HG02852 (cell line): Measurements from ENCODE around the gene KRTAP9-6.
"Not testable (repeated sequence)": the region's sequence is repeated elsewhere in the genome, so short reads cannot be mapped to it uniquely, and the experiment has no call there.

Experiments
- ATAC-seq: cut with Tn5 transposase; IDR thresholded peaks from one replicate; pipeline ENCODE4 v1.9.1; 2021; ENCODE audit warnings: mild to moderate bottlenecking, moderate library complexity; ENCODE audit not compliant: unreplicated experiment

KRTAP9-6 gene

DNA sequence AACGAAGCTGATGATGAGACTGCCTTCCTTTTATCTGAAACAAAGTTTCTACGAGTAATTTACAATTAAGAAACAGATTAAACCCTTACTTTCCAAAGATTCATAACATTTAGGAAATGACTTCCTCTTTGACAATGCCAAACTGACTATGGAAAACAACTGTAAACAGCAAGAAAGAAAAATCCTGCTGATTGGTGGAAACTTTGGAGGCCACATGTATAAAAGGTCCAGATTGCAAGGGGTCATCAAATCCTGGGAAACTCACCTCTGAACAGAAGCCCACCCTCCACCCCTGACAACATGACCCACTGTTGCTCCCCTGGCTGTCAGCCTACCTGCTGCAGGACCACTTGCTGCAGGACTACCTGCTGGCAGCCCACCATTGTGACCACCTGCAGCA lies at the start of gene KRTAP9-6:
Gene KRTAP9-6, plus strand, starts transcription at position 301 of the 400 bp plus-strand sequence. Its CDS starts 0 bp downstream, at position 301.
- ATAC-seq, result no peak

- ATAC-seq, result no peak
These were observed 49.5 kb upstream of the KRTAP9-6 start for GRCh38 chr17:41215681-41216080.

DNA sequence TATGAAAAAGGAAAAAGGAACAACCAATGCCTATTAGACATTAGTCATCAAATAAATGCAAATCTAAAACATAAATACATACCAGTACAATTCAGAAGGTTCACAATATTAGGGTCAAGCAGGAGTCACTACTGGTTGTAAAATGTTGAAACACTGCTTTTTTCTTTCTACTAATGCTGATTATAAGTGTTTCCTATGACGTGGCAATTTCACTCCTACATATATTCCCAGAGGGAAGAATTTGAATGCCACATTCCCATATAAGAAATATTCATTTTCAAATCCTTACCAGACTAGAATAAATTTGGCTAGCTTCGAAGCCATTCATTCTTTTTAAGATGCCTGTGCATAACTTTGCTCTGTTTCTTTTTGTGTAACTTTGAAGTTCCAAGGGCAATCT lies 41.4 kb upstream of the KRTAP9-6 start:
- no peak for ATAC-seq

DNA sequence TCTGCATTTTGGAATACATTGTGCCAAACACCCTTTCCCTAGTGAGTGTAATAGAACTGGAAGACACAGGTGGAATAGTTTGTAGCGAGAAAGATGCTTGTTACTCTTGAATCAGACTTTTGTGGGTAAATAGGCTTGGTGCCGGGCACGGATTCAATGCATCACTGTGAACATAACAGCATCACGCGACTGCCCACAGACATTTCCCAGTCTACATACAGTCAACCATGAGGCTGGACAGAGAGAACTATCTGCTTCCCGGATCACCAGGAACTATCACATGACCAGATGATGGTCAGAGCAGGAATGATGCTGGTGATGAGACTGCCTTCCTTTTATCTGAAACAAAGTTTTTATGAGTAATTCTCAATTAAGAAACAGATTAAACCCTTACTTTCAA lies 39.1 kb upstream of the KRTAP9-6 start:
- ATAC-seq, result no peak

GRCh38 chr17:41226598-41227095 lies 38.5 kb upstream of the KRTAP9-6 start, which contains the start of gene KRTAP9-2:
Gene KRTAP9-2, plus strand, starts transcription at chr17:41226648. Its CDS starts 7 bp downstream, at chr17:41226655.
- not testable (repeated sequence) for ATAC-seq

DNA sequence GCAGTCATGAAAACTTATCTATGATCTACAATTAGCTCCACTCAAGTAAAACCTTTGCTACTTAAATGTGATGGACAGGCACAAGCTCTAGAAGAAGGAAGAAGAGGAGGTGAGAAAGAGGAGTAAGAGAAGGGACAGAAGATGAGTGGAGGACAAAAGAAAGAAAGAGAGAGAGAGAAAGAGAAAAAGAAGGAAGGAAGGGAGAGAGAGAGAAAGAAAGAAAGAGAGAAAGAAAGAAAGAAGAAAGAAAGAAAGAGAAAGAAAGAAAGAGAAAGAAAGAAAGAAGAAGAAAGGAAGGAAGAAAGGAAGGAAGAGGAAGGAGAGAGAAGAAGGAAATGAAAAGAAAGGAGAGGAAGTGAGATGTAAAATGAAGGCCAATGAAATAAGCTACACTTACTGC lies 35.1 kb upstream of the KRTAP9-6 start:
- no peak for ATAC-seq

DNA sequence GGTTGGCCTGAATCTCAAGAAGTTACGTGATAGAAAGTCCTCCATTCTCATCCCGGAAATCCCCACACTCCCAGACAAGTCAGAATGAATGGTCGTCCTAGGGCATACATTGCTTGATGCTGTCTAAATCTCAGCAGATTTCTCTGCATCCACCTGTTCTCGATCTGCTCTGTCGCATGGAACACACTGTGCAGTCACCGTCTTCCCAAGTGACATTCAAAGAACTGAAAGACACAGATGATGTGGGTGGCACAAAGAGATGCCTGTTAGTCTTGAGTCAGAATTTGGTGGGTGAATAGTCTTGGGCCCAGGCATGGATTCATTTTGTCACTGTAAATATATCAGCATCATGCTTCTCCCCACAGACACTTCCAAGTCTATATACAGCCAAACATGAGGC lies 33.4 kb upstream of the KRTAP9-6 start:
- ATAC-seq, result no peak

DNA sequence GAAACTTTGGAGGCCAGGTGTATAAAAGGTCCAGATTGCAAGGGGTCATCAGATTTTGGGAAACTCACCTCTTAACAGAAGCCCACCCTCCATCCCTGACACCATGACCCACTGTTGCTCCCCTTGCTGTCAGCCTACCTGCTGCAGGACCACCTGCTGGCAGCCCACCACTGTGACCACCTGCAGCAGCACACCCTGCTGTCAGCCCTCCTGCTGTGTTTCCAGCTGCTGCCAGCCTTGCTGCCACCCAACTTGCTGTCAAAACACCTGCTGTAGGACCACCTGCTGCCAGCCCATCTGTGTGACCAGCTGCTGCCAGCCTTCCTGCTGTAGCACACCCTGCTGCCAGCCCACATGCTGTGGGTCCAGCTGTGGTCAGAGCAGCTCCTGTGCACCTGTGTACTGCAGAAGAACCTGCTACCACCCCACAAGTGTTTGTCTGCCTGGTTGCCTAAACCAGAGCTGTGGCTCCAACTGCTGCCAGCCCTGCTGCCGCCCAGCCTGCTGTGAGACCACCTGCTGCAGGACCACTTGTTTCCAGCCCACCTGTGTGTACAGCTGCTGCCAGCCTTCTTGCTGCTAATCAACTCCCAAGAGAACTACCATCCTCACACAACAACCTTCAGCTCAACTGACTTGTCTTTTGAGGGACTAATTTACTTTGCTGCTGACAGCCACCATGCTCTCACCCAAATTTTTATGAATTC lies 32.6 kb upstream of the KRTAP9-6 start, which contains the start of gene KRTAP9-3:
Gene KRTAP9-3, plus strand, starts transcription at position 51 of the 707 bp plus-strand sequence. Its CDS starts 53 bp downstream, at position 104.
- not testable (repeated sequence) for ATAC-seq

DNA sequence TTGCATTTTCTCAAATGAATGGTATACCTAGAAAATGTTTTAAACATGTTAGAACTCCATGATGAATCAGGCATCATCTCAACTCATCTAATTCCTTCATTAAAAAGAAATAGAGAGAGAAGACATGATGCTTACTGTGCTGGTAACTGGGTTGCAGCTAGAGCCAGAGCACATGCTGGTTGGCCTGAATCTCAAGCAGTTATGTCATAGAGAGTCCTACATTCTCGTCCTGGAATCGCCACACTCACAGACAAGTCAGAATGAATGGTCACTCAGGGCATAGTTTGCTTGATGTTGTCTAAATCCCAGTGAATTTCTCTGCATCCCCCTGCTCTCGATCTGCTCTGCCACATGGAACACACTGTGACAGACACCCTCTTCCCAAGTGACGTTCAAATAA lies 28.1 kb upstream of the KRTAP9-6 start:
- not testable (repeated sequence) for ATAC-seq

DNA sequence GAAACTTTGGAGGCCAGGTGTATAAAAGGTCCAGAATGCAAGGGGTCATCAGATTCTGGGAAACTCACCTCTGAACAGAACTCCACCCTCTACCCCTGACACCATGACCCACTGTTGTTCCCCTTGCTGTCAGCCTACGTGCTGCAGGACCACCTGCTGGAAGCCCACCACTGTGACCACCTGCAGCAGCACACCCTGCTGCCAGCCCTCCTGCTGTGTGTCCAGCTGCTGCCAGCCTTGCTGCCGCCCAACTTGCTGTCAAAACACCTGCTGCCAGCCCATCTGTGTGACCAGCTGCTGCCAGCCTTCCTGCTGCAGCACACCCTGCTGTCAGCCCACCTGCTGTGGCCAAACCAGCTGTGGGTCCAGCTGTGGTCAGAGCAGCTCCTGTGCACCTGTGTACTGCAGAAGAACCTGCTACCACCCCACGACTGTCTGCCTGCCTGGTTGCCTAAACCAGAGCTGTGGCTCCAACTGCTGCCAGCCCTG lies 27.2 kb upstream of the KRTAP9-6 start, which contains the start of gene KRTAP9-8:
Gene KRTAP9-8, plus strand, starts transcription at position 51 of the 489 bp plus-strand sequence. Its CDS starts 53 bp downstream, at position 104.
- not testable (repeated sequence) for ATAC-seq

DNA sequence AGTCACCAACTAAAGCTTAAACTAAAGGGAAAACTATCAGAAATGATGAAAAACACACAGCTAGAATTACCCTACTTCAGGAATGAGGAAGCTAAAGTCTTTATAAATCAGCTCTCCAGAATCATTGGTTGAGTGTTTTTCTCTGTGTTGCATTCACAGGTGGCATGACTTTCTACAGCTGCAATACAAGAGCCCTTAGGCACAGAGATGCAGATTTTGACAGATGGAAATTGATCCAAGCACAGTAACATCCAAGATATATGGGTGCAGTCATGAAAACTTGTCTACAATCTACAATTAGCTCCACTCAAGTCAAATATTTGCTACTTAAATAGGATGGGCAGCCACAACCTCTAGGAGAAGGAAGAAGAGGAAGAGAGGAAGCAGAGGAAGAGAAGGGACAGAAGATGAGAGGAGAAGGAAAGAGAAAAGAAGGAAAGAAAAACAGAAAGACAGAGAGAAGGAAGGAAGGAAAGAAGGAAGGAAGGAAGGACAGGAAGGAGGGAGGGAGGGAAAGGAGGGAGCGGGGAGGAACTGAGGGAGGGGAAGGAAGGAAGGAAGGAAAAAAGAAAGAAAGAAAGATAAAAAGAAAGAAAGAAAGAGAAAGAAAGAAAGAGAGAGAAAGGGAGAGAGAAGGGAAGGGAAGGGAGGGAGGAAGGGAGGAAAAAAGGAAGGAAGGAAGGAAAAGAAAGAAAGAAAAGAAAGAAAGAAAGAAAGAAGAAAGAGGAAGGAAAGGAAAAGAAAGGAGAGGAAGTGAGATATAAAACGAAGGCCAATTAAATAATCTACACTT lies 18.0 kb upstream of the KRTAP9-6 start:
- not testable (repeated sequence) for ATAC-seq

- not testable (repeated sequence) for ATAC-seq
These were observed 15.4 kb upstream of the KRTAP9-6 start, which contains the start of gene KRTAP9-4 for GRCh38 chr17:41249637-41250240. Gene KRTAP9-4, plus strand, starts transcription at chr17:41249687. Its CDS starts 34 bp downstream, at chr17:41249721.

DNA sequence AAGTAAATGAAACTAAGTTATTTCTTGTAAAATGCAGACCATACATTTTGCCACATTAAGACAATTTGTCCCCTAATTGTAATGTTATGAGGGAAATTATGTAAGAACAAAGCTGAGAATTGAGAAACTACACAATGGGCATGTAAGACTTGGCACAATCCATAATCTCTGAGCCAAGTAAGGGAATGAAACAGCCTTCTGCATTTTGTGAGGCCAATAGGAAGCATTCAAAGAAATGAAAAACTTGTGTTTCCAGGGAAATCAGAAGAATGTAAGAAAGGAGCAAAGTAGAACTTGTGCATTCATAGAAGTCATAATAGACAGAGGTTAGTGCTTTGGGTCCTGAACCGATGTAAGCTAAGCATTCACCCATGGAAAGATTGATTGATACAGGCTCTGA lies 13.9 kb upstream of the KRTAP9-6 start:
- ATAC-seq, result no peak

DNA sequence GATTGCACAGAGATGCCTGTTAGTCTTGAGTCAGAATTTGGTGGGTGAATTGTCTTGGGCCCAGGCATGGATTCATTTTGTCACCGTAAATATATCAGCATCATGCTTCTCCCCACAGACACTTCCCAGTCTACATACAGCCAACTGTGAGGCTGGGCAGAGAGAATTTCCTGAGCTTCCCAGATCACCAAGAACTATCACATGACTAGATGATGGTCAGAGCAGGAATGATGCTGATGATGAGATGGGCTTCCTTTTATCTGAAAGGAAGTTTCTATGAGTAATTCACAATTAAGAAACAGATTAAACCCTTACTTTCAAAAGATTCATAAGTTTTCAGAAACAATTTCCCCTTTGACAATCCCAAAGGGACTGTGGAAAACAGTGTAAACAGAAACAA lies 10.3 kb upstream of the KRTAP9-6 start:
- no peak for ATAC-seq

DNA sequence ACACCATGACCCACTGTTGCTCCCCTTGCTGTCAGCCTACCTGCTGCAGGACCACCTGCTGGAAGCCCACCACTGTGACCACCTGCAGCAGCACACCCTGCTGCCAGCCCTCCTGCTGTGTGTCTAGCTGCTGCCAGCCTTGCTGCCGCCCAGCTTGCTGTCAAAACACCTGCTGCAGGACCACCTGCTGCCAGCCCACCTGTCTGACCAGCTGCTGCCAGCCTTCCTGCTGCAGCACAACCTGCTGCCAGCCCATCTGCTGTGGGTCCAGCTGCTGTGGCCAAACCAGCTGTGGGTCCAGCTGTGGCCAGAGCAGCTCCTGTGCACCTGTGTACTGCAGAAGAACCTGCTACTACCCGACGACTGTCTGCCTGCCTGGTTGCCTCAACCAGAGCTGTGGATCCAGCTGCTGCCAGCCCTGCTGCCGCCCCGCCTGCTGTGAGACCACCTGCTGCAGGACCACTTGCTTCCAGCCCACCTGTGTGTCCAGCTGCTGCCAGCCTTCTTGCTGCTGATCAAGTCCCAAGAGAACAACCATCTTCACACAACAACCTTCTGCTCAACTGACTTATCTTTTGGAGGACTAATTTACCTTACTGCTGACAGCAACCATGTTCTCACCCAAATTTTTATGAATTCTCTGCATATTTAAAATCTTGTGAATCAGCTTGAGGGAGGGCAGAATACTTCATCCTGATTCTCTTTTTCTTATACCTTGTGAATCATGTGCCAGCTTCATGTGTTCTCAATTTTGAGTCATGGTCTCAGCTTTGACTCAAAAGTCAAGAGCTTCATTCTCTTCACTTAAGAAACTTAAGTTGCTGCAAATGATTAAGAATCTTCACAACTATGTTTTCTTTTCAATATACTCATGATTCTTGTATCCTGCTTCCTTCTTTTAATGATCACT lies 9.5 kb upstream of the KRTAP9-6 start, which contains the start of gene KRTAP9-9:
Gene KRTAP9-9, plus strand, starts transcription at position 4 of the 910 bp plus-strand sequence.
- ATAC-seq, result not testable (repeated sequence)

DNA sequence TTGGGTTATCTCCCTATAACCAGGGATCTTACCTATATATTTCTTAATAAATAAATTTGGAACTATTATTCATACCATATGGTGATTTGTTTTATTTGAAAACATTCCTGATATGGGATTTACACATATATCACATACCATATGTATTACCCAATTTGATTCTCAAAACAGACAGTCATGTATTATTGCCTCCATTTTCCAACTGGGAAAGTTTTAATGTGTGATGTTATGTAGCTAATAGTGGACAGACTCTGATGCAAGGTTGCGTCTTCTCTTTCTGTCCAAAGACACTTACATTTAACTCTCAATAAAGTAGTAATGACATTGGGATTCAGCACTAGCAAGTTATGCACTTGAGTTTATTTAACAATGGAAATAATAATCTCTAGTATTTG lies 8.9 kb upstream of the KRTAP9-6 start:
- no peak for ATAC-seq

- no peak for ATAC-seq
These were observed 6.8 kb upstream of the KRTAP9-6 start for GRCh38 chr17:41258406-41258805.

DNA sequence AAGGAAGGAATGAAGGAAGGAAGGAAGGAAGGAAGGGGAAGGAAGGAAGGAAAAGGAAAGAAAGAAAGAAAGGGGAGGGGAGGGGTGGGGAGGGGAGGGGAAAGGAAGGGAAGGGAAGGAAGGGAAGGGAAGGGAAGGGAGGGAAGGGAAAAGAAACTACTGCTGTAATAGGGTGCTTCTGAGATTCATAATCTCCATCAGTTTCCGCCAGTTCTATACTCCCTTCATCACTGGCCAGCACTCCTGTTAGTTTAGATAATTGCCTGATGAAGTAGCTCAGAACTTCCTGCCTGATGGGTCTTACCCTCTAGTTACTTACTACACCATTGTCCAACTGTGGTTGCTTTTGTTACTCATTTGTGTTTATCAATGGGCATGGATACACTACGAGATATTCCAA lies 2.0 kb upstream of the KRTAP9-6 start:
- ATAC-seq, result no peak

DNA sequence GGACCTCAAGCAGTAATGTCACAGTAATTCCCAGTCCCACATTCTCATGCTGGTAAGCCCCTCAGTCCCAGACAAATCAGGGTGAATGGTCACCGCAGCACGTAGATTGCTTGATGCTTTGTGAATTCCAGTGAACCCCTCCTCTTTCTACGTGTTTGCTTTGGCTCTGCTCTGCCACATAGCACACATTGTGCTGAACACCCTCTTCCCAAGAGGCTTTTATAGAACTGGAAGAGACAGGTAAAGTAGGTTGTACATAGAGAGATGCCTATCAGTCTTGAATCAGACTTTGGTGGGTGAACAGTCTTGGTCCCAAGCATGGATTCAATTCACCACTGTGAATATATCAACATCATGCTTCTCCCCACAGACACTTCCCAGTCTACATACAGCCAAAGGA lies 579 bp upstream of the KRTAP9-6 start:
- no peak for ATAC-seq

DNA sequence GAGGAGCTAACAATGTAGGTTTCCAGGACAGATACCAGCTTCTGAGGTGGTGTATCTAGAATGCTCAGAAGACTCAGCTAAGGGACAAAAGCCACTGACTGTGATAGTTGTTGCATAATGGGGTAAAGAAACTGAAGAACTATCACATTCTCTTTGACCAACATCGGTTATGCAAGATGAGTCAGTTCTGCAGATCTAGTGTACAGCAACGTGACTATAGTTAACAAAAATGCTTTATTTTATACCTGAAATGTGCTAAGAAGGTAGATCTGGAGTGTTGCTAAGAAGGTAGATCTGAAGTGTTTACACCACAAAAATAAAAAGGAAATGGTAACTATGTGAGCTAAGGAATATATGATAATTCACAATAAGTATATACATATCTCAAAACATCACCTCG lies 2.5 kb downstream of the KRTAP9-6 start:
- no peak for ATAC-seq
